SK-N-SH treated with all-trans-retinoic acid at 6 μM for 48 hours (cell line): Measurements from ENCODE around the gene MAP4K4.
A peak's percentile ranks its signal among the peaks of the same experiment; 100 is the strongest.

Experiments used
- ATAC-seq: fragments of 200-7000 bp; cut with Tn5 transposase; 3 replicates; pipeline ENCODE4 v1.9.1; 2020; ENCODE audit warnings: mild to moderate bottlenecking, moderate library complexity
- ARNTL ChIP-seq: fragments of 450-650 bp; formaldehyde crosslinking; IDR thresholded peaks from 2 replicates; pipeline ENCODE4 v1.5.0; 2020; ENCODE audit warnings: low read depth, mild to moderate bottlenecking, moderate library complexity, borderline replicate concordance
- BACH2 ChIP-seq: fragments of 250-450 bp; sonication (Bioruptor Pico); IDR thresholded peaks from 2 replicates; pipeline ENCODE4 v1.9.0; 2021; ENCODE audit warnings: mild to moderate bottlenecking, borderline replicate concordance
- CREB5 ChIP-seq: fragments of 250-450 bp; sonication (Bioruptor Pico); IDR thresholded peaks from 2 replicates; pipeline ENCODE4 v1.5.1; 2020; ENCODE audit warnings: low read depth, mild to moderate bottlenecking, moderate library complexity
- CSRNP3 ChIP-seq: fragments of 250-450 bp; sonication (Bioruptor Pico); IDR thresholded peaks from 2 replicates; pipeline ENCODE4 v1.5.1; 2021; ENCODE audit warnings: mild to moderate bottlenecking, moderate library complexity
- ESRRG ChIP-seq: fragments of 250-450 bp; sonication (Bioruptor Pico); IDR thresholded peaks from 2 replicates; pipeline ENCODE4 v1.6.1; 2021; ENCODE audit warnings: mild to moderate bottlenecking
- GLIS3 ChIP-seq: fragments of 250-450 bp; sonication (Bioruptor Pico); IDR thresholded peaks from 2 replicates; pipeline ENCODE4 v1.5.0; 2020; ENCODE audit warnings: mild to moderate bottlenecking, moderate library complexity
- ISL1 ChIP-seq: fragments of 250-450 bp; sonication (Bioruptor Pico); IDR thresholded peaks from 2 replicates; pipeline ENCODE4 v2.1.2; 2022; ENCODE audit warnings: mild to moderate bottlenecking, moderate library complexity
- OSR1 ChIP-seq: fragments of 250-450 bp; sonication (Bioruptor Pico); IDR thresholded peaks from 2 replicates; pipeline ENCODE4 v1.8.0; 2022; ENCODE audit warnings: moderate library complexity, mild to moderate bottlenecking, inconsistent platforms
- POU6F1 ChIP-seq: fragments of 250-450 bp; sonication (Bioruptor Pico); IDR thresholded peaks from 2 replicates; pipeline ENCODE4 v1.8.0; 2021; ENCODE audit warnings: low read depth, mild to moderate bottlenecking, moderate library complexity, borderline replicate concordance
- PPARA ChIP-seq: fragments of 250-450 bp; sonication (Bioruptor Pico); IDR thresholded peaks from 2 replicates; pipeline ENCODE4 v1.5.0; 2020; ENCODE audit warnings: mild to moderate bottlenecking, borderline replicate concordance
- RARB ChIP-seq: fragments of 250-450 bp; sonication (Bioruptor Pico); IDR thresholded peaks from 2 replicates; pipeline ENCODE4 v1.8.0; 2021; ENCODE audit warnings: mild to moderate bottlenecking, moderate library complexity
- SNAI2 ChIP-seq: fragments of 250-450 bp; sonication (Bioruptor Pico); IDR thresholded peaks from 2 replicates; pipeline ENCODE4 v1.5.0; 2020; ENCODE audit warnings: mild to moderate bottlenecking, moderate library complexity
- TOX ChIP-seq: fragments of 250-450 bp; sonication (Bioruptor Pico); IDR thresholded peaks from 2 replicates; pipeline ENCODE4 v1.8.0; 2021; ENCODE audit warnings: mild to moderate bottlenecking, moderate library complexity, borderline replicate concordance
- TSHZ2 ChIP-seq: fragments of 250-450 bp; sonication (Bioruptor Pico); IDR thresholded peaks from 2 replicates; pipeline ENCODE4 v1.5.0; 2020; ENCODE audit warnings: mild to moderate bottlenecking, moderate library complexity
- ZC3H10 ChIP-seq: fragments of 250-450 bp; sonication (Bioruptor Pico); IDR thresholded peaks from 2 replicates; pipeline ENCODE4 v1.5.1; 2021; ENCODE audit warnings: mild to moderate bottlenecking, moderate library complexity
- ZFP3 ChIP-seq: fragments of 250-450 bp; sonication (Bioruptor Pico); IDR thresholded peaks from 2 replicates; pipeline ENCODE4 v1.5.0; 2020; ENCODE audit warnings: mild to moderate bottlenecking, moderate library complexity
- ZFP30 ChIP-seq: fragments of 450-650 bp; formaldehyde crosslinking; IDR thresholded peaks from 2 replicates; pipeline ENCODE4 v1.5.0; 2022; ENCODE audit warnings: mild to moderate bottlenecking, moderate library complexity
- ZNF70 ChIP-seq: fragments of 450-650 bp; formaldehyde crosslinking; IDR thresholded peaks from 2 replicates; pipeline ENCODE4 v1.5.0; 2020; ENCODE audit warnings: mild to moderate bottlenecking, moderate library complexity
- ZNF8 ChIP-seq: fragments of 450-650 bp; formaldehyde crosslinking; IDR thresholded peaks from 2 replicates; pipeline ENCODE4 v1.5.0; 2020; ENCODE audit warnings: mild to moderate bottlenecking, moderate library complexity

Gene MAP4K4

GRCh38 chr2:101735166-101735533 is 37.6 kb downstream of the MAP4K4 start (continued):
- TF ChIP-seq RARB (CRISPR knock-in tag) (no peak), ZFP3 (CRISPR knock-in tag) (no peak)

- ATAC-seq, result peak; percentile 46
- TF ChIP-seq CREB5 (CRISPR knock-in tag), result no peak
- no peak for TF ChIP-seq ARNTL
- TF ChIP-seq POU6F1 (CRISPR knock-in tag), result no peak
- TF ChIP-seq CSRNP3 (CRISPR knock-in tag), result no peak
- TF ChIP-seq ZNF70 (CRISPR knock-in tag), result no peak
- no peak for TF ChIP-seq PPARA (CRISPR knock-in tag)
- no peak for TF ChIP-seq ZFP30
- TF ChIP-seq ZC3H10 (CRISPR knock-in tag), result no peak
- no peak for TF ChIP-seq OSR1
- no peak for TF ChIP-seq TOX (CRISPR knock-in tag)
- TF ChIP-seq BACH2 (CRISPR knock-in tag), result no peak
- TF ChIP-seq ZFP3 (CRISPR knock-in tag), result no peak
- no peak for TF ChIP-seq GLIS3 (CRISPR knock-in tag)
- no peak for TF ChIP-seq ESRRG
- no peak for TF ChIP-seq ZNF8 (CRISPR knock-in tag)
- TF ChIP-seq TSHZ2, result no peak
- no peak for TF ChIP-seq SNAI2 (CRISPR knock-in tag)
Observed at GRCh38 chr2:101736233-101736632, 38.7 kb downstream of the MAP4K4 start.

- TF ChIP-seq ISL1 (0 out of 2 replicates have a peak, but pooled peaks have one; percentile 23), ESRRG (no peak), CSRNP3 (CRISPR knock-in tag) (no peak), CREB5 (CRISPR knock-in tag) (no peak), ZNF70 (CRISPR knock-in tag) (no peak)
- peak; percentile 50 for ATAC-seq
Observed at GRCh38 chr2:101736861-101737291, 39.4 kb downstream of the MAP4K4 start.
